KBM-7 (cell line): Measurements from ENCODE around the gene ZDHHC9.

Experiments used
- DNase-seq: peaks from one replicate; pipeline ENCODE4 v3.0.0-alpha.2; 2015
- in situ Hi-C: fragments of 300-500 bp; cut with MboI; formaldehyde crosslinking; loops from 2 replicates; pipeline ENCODE4 v1.14.3; 2020; ENCODE audit warnings: low sequenced_read_pairs, low pct_unique_long_range_greater_than_20kb, mixed read lengths

Gene ZDHHC9

GRCh38 chrX:129790808-129791207 is 52.9 kb downstream of the ZDHHC9 start:
- in situ Hi-C loops, result no loop called here
- DNase-seq, result no peak

- in situ Hi-C loops, result no loop called here
Observed at GRCh38 chrX:129790146-129790545, 53.5 kb downstream of the ZDHHC9 start.

GRCh38 chrX:129788527-129788926 is 55.2 kb downstream of the ZDHHC9 start:
- no peak for DNase-seq

More at GRCh38 chrX:129790146-129790545, 53.5 kb downstream of the ZDHHC9 start:
- DNase-seq, result no peak

GRCh38 chrX:129787336-129788055 is 56.2 kb downstream of the ZDHHC9 start:
- DNase-seq, result no peak
- in situ Hi-C loops, result no loop called here

More at GRCh38 chrX:129788527-129788926, 55.2 kb downstream of the ZDHHC9 start:
- in situ Hi-C loops, result no loop called here

GRCh38 chrX:129786210-129786651 is 57.5 kb downstream of the ZDHHC9 start:
- in situ Hi-C loops, result no loop called here
- DNase-seq, result peak; percentile 95

- DNase-seq, result peak; percentile 80
- in situ Hi-C loops, result no loop called here
Observed at GRCh38 chrX:129785160-129785947, 58.3 kb downstream of the ZDHHC9 start.

- no peak for DNase-seq
- in situ Hi-C loops, result no loop called here
Observed at GRCh38 chrX:129784371-129784770, 59.3 kb downstream of the ZDHHC9 start.

GRCh38 chrX:129783291-129783713 is 60.4 kb downstream of the ZDHHC9 start:
- DNase-seq, result no peak
- in situ Hi-C loops, result no loop called here

- in situ Hi-C loops, result no loop called here
- DNase-seq, result no peak
Observed at GRCh38 chrX:129782706-129783105, 61.0 kb downstream of the ZDHHC9 start.

- no peak for DNase-seq
- in situ Hi-C loops, result no loop called here
Observed at GRCh38 chrX:129781680-129782495, 61.8 kb downstream of the ZDHHC9 start.

GRCh38 chrX:129781134-129781672 is 62.5 kb downstream of the ZDHHC9 start:
- in situ Hi-C loops, result no loop called here
- peak; percentile 93 for DNase-seq

- in situ Hi-C loops, result no loop called here
- DNase-seq, result no peak
Observed at GRCh38 chrX:129780441-129781105, 63.1 kb downstream of the ZDHHC9 start.

- DNase-seq, result peak; percentile 79
- in situ Hi-C loops, result no loop called here
Observed at GRCh38 chrX:129779747-129780146, 63.9 kb downstream of the ZDHHC9 start, which contains the start of gene SASH3. SASH3 (plus strand) TSS chrX:129779949; CDS start chrX:129780098, 149 bp downstream.

- in situ Hi-C loops, result no loop called here
- DNase-seq, result no peak
Observed at GRCh38 chrX:129779086-129779672, 64.5 kb downstream of the ZDHHC9 start.

GRCh38 chrX:129777218-129778030 is 66.3 kb downstream of the ZDHHC9 start:
- peak; percentile 95 for DNase-seq
- in situ Hi-C loops, result no loop called here

- in situ Hi-C loops, result no loop called here
- DNase-seq, result no peak
Observed at GRCh38 chrX:129773649-129774458, 69.8 kb downstream of the ZDHHC9 start.
